PC-9 (cell line): ENCODE results near the gene BMAL1.

ENCODE experiments used
- CTCF ChIP-seq: fragments of 200-600 bp; sonication (generic); conservative IDR thresholded peaks from 2 replicates; pipeline ENCODE4 v1.6.1; 2017; ENCODE audit warnings: mixed run types, antibody characterized with exemption, mild to moderate bottlenecking, moderate library complexity
- EZH2 ChIP-seq: fragments of 200-600 bp; sonication (generic); IDR thresholded peaks from 2 replicates; pipeline ENCODE4 v1.8.0; 2017; ENCODE audit warnings: antibody characterized with exemption, low read depth

DNA sequence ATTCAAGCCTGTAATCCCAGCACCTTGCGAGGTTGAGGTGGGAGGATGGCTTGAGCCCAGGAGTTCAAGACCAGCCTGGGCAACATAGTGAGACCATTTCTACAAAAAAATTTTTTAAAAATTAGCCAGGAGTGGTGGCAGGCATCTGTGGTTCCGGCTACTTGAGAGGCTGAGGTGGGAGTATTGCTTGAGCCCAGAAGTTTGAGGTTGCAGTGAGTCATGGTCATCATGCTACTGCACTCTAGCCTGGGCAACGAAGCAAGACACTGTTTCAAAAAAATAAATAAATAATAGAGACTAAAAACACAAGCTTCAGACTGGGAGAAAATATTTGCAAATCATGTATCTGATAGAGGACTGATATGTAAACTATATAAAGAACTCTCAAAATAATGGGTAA is 152.2 kb downstream of the BMAL1 start:
- TF ChIP-seq CTCF, result no peak
- no peak for TF ChIP-seq EZH2
